GM12891 (cell line): ENCODE data around the gene SERINC5.

Experiments
- PAX5 ChIP-seq: IDR thresholded peaks from 2 replicates; pipeline ENCODE4 v1.6.1; 2011; ENCODE audit warnings: low read length, moderate library complexity, mild to moderate bottlenecking; ENCODE audit not compliant: insufficient read depth, severe bottlenecking
- POLR2A ChIP-seq: IDR thresholded peaks from 2 replicates; pipeline ENCODE4 v1.6.1; 2011; ENCODE audit warnings: low read depth, low read length, control low read depth
- POLR2AphosphoS5 ChIP-seq: IDR thresholded peaks from 2 replicates; pipeline ENCODE4 v1.6.1; 2011; ENCODE audit warnings: low read depth, low read length, control low read depth
- POU2F2 ChIP-seq: IDR thresholded peaks from 2 replicates; pipeline ENCODE4 v1.6.1; 2011; ENCODE audit warnings: low read depth, mild to moderate bottlenecking, control low read depth, low read length, moderate library complexity
- SPI1 ChIP-seq: IDR thresholded peaks from 2 replicates; pipeline ENCODE4 v1.6.1; 2011; ENCODE audit warnings: low read depth, low read length, control low read depth
- TAF1 ChIP-seq: IDR thresholded peaks from 2 replicates; pipeline ENCODE4 v1.6.1; 2011; ENCODE audit warnings: low read depth, low read length, control low read depth

GRCh38 chr5:80078921-80079320 lies 176.9 kb downstream of the SERINC5 start:
- TF ChIP-seq POU2F2 (no peak), POLR2A (no peak), TAF1 (no peak), POLR2AphosphoS5 (no peak), SPI1 (no peak), PAX5 (no peak)
